RWPE2 (cell line): Measurements from ENCODE around the gene TMEM266.
A peak's percentile ranks its signal among the peaks of the same experiment; 100 is the strongest.

Experiments used
- ATAC-seq: fragments of 200-7000 bp; cut with Tn5 transposase; 3 replicates; pipeline ENCODE4 v1.9.1; 2021; ENCODE audit warnings: low read depth
- DNase-seq: peaks from one replicate; pipeline ENCODE4 v3.0.0-alpha.2; 2020; ENCODE audit warnings: low spot score
- H3K27ac ChIP-seq: fragments of 450-650 bp; 2 replicates; pipeline ENCODE4 v1.5.1; 2017; ENCODE audit warnings: mild to moderate bottlenecking; ENCODE audit not compliant: poor library complexity, severe bottlenecking
- H3K27me3 ChIP-seq: fragments of 250-450 bp; sonication (Bioruptor Pico); 2 replicates; pipeline ENCODE4 v1.5.1; 2021; ENCODE audit warnings: mild to moderate bottlenecking, moderate library complexity; ENCODE audit not compliant: insufficient read depth, poor library complexity, severe bottlenecking
- H3K36me3 ChIP-seq: fragments of 250-450 bp; sonication (Bioruptor Pico); 2 replicates; pipeline ENCODE4 v1.5.1; 2020; ENCODE audit warnings: low read depth, mild to moderate bottlenecking, moderate library complexity
- H3K4me1 ChIP-seq: fragments of 250-450 bp; sonication (Bioruptor Pico); 2 replicates; pipeline ENCODE4 v1.5.1; 2021; ENCODE audit warnings: mild to moderate bottlenecking, moderate library complexity; ENCODE audit not compliant: insufficient read depth, poor library complexity, severe bottlenecking
- H3K4me3 ChIP-seq: fragments of 250-450 bp; sonication (Bioruptor Pico); 2 replicates; pipeline ENCODE4 v1.5.1; 2021; ENCODE audit warnings: mild to moderate bottlenecking, moderate library complexity; ENCODE audit not compliant: severe bottlenecking
- H3K9me3 ChIP-seq: fragments of 250-450 bp; sonication (Bioruptor Pico); 2 replicates; pipeline ENCODE4 v1.5.1; 2021; ENCODE audit warnings: mild to moderate bottlenecking, moderate library complexity; ENCODE audit not compliant: severe bottlenecking
- TF ChIP-seq, protein P1 (sequence below): fragments of 450-650 bp; IDR thresholded peaks from one replicate; pipeline ENCODE4 v1.5.1; 2017; ENCODE audit warnings: mild to moderate bottlenecking, moderate library complexity; ENCODE audit not compliant: poor library complexity, severe bottlenecking

The TMEM266 gene

GRCh38 chr15:76138436-76138835, 78.7 kb downstream of the TMEM266 start:
- ATAC-seq (peak; percentile 65), DNase-seq (no peak)
- Histone ChIP-seq H3K4me3 (no peak overlapping the region), H3K9me3 (no peaks in the 10 kb centered on the region), H3K27ac (no peak overlapping the region), H3K4me1 (peaks cover 10% of the 10 kb centered on the region), H3K27me3 (no peaks in the 10 kb centered on the region), H3K36me3 (no peaks in the 10 kb centered on the region)
- TF ChIP-seq, protein P1, sequence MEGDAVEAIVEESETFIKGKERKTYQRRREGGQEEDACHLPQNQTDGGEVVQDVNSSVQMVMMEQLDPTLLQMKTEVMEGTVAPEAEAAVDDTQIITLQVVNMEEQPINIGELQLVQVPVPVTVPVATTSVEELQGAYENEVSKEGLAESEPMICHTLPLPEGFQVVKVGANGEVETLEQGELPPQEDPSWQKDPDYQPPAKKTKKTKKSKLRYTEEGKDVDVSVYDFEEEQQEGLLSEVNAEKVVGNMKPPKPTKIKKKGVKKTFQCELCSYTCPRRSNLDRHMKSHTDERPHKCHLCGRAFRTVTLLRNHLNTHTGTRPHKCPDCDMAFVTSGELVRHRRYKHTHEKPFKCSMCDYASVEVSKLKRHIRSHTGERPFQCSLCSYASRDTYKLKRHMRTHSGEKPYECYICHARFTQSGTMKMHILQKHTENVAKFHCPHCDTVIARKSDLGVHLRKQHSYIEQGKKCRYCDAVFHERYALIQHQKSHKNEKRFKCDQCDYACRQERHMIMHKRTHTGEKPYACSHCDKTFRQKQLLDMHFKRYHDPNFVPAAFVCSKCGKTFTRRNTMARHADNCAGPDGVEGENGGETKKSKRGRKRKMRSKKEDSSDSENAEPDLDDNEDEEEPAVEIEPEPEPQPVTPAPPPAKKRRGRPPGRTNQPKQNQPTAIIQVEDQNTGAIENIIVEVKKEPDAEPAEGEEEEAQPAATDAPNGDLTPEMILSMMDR: no peak

DNA sequence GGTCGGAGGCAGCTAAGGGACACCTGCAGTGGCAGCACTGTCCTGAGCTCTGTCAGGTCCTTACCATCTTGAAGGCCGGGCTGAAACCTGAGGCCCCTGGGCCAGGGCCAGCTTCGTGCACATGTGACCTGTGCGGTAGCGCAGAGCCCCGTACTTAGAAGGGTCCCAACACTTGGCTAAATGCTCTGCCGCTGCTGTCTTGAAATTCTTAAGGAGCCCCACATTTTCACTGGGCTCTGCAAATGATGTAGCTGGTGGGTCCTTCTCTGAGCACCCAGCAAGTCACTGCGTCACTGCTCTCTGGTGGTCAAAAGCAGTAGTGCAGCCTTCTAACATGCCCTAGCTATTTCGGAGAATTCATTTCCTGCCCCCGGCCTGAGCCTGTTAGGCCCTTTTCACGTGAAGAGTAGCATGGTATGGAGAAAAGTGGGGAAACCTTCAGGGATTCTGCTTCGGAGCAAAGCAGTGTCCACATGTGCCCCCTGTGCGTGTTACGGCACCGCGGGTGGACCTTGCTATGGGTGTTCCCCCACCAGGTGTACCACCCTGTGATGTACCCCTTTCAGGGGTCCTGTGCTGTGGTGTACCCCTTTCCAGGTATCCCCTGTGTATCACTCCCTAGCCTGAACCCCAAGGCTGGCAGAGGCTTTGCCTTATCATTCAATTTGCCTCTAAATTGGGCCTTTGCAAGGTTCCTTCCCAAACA, 79.7 kb downstream of the TMEM266 start:
- TF ChIP-seq, protein P1: peak; percentile 99
- Histone ChIP-seq H3K27ac (no peak overlapping the region), H3K4me1 (peaks cover 10% of the 10 kb centered on the region), H3K4me3 (no peak overlapping the region), H3K9me3 (no peaks in the 10 kb centered on the region), H3K27me3 (no peaks in the 10 kb centered on the region), H3K36me3 (no peaks in the 10 kb centered on the region)
- DNase-seq: no peak
- peak; percentile 80 for ATAC-seq

DNA sequence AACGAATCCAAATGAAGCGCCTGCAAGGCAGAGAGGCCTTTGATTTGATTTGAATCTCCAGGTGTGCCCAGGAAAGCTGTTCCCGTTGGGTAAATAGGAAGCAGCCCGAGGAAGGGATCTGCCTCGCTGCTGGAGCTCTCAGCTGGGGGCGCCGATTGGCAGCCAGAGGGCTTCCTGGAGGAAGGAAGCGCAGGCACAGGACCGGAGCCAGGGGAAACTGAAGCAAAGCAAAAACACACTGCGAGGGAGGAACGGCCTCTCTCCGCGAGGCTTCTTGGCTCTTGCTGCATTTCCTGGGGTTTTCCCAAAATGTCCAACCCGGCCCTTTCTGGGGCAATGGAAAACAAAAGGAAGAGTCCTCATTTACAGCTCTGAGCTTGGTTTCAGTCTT, 80.3 kb downstream of the TMEM266 start:
- Histone ChIP-seq H3K9me3 (no peaks in the 10 kb centered on the region), H3K4me1 (peaks cover 10% of the 10 kb centered on the region), H3K4me3 (no peak overlapping the region), H3K36me3 (no peaks in the 10 kb centered on the region), H3K27me3 (no peaks in the 10 kb centered on the region), H3K27ac (no peak overlapping the region)
- TF ChIP-seq, protein P1: no peak
- ATAC-seq (no peak), DNase-seq (no peak)

GRCh38 chr15:76146812-76147211, 87.0 kb downstream of the TMEM266 start:
- H3K27ac ChIP-seq: no peak overlapping the region
- DNase-seq (no peak), ATAC-seq (no peak)
- H3K4me3 ChIP-seq: no peak overlapping the region
- no peaks in the 10 kb centered on the region for H3K9me3 ChIP-seq
- TF ChIP-seq, protein P1: no peak
- H3K27me3 ChIP-seq: no peaks in the 10 kb centered on the region
- H3K4me1 ChIP-seq: peaks cover 14% of the 10 kb centered on the region
- H3K36me3 ChIP-seq: no peaks in the 10 kb centered on the region

DNA sequence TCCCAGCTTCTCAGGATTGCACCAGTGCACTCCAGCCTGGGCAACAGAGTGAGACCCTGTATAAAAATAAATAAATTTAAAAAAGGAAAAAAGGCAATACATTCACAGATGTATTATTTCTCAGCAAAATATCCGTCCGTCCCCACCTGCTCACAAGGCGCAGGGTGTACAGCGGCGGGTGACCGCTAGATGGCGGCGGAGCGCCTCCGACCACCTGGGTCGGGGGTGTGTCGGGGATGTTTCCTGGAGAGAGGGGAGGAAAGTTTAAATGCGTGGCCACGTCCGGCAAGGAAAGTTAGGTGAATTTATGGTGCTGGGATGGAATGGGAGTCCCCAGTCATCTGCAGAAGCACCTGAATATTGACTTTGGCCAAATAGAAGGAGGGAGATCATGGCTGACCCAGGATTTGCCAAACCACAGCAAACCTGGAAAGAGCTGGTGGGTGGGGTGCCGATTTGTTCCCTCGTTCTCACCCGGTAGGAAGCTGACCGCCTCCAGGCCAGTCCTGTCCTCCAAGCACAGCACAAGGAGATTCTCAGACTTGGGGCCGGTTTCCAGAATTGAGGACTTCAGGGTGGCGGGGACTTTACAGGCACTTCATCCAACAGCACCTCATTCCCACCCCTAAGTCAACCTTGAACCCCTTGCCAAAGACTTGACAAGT, 88.3 kb downstream of the TMEM266 start:
- Histone ChIP-seq H3K27me3 (no peaks in the 10 kb centered on the region), H3K4me1 (peaks cover 14% of the 10 kb centered on the region), H3K4me3 (no peak overlapping the region), H3K9me3 (no peaks in the 10 kb centered on the region), H3K27ac (no peak overlapping the region), H3K36me3 (no peaks in the 10 kb centered on the region)
- TF ChIP-seq, protein P1: peak; percentile 100
- DNase-seq (no peak), ATAC-seq (peak; percentile 54)
